HG02885 (cell line): ENCODE data around the gene CRISPLD2.

Source experiments
- ATAC-seq: cut with Tn5 transposase; IDR thresholded peaks from one replicate; pipeline ENCODE4 v1.9.1; 2021; ENCODE audit warnings: mild to moderate bottlenecking; ENCODE audit not compliant: unreplicated experiment, poor library complexity

The CRISPLD2 gene

DNA sequence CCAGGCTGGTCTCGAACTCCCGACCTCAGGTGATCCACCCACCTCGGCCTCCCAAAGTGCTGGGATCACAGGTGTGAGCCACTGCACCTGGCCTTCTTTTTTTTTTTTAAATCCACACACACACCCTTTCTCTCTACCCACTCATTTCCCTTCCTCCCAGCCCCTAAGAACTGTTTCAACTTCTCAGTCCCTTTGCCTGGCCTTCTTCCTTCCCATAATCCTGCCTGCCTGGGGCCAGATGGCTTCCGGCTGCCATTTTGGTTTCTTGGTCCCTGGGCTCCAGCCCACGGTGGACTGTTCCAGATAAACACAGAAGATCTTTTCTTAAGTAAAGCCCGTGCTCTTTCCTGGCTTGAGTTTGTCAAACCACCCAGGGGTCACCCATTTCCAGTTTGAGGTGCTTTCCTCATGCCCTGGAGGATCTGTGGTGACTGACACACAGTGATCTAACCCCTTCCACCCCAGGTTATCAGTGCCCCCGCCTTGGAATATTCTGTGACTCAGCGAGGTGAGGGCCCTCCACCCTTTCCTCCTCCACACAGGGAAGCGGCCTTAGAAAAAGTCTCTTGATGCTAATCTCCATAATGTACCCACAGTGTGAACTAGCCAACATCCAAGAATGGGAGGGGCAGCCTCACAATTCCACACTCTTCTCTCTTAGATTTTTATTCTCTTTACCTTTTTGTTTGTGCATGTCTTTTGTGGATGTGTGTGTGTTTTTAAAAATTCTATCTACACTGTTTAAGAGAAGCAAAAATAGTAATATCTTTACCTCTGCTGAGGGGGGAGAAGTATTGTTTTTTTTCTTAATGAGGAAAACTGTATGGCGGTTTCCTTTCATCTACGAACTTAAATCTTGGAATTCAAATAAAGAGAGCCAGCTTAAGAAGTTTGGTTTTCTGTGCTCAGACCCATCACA, 60.0 kb downstream of the CRISPLD2 start:
- ATAC-seq = no peak

DNA sequence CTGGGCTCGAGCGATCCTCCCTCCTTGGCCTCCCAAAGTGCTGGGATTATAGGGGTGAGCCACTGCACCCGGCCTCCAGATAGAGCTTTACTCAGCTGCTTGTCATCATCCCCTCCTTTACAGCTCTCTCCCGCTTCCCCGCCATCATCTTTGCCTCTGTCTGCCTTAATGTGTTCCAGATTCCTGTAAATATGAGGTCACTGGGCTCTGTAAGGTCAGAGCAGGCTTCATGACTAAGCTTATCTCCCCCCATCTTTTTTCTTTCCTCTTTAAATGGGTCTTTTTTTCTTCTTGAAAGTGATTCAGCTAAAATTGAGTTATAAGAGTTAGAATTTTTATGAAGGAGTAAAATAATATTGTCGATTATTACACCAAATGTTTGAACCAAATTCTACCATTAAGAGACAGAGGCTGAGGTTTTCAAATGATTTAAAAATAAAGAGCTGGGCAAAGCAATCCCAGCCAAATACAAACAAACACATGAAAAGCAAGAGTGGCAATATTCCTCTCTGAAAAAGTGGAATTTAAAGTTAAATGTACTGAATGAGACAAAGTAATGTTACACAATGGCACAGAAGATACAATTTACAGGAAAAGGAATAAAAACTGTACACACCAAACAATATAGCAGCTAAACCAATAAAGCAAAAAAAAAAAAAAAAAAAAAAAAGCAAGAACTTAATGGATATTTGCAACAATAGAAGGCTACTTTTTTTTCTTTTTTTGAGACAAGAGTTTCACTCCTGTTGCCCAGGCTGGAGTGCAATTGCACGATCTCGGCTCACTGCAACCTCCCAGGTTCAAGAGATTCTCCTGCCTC, 62.1 kb downstream of the CRISPLD2 start:
- no peak for ATAC-seq

DNA sequence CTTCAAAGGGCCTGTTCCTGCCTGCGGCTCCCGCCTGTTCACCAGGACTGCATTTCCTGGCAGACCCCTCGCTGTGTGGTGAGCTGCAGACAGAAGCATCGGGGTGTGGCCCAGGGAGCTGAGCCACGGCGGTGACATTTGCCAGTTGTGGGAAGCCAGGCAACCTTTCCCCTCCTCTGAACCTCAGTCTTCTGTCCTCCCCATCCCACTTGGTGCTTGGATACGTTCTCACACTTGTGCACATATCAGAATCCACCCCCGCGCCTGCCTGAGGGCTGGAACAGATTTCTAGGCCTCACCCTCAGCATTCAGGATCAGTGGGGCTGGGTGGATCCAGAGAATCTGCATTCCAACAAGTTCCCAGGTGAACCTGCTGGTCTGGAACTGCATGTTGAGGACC, 63.5 kb downstream of the CRISPLD2 start:
- ATAC-seq = no peak

- ATAC-seq = no peak
These were observed 64.4 kb downstream of the CRISPLD2 start for GRCh38 chr16:84884246-84884595.

DNA sequence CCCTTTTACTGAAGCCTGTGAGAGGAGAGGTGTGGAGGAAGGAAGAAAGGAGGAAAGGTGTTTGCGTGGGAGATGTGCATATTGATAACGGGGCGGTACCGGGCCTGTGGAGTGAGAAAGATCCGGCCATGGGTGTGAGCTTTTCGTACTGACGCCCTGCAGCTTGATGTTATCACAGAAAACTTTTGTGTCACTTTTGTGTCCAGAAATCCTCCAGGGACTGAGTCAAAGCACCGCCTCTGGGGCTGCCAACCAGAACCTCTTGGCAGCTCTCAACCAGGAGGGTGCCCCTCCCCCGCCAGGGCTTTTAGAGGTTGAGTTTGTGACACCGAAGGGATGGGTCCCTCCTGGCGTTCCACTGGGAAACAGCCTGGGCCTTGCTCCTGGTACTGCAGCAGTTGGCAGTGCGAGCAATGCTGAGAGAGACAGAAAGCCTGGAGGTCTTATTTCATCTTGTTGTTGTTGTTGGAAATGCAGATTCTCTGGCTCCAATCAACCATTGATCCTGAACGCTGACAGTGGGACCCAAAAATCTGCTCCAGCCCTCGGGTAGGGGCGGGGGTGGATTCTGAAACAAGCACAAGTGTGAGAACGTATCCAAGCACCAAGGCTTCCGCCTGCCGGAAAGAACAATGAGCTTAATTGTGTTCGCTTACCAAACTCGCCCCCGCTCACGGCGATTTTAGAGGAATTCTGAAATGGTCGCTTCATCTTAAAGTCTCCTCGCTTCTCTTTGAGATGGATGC, 65.0 kb downstream of the CRISPLD2 start:
- ATAC-seq = no peak

GRCh38 chr16:84885342-84885910, 65.6 kb downstream of the CRISPLD2 start:
- ATAC-seq = no peak

DNA sequence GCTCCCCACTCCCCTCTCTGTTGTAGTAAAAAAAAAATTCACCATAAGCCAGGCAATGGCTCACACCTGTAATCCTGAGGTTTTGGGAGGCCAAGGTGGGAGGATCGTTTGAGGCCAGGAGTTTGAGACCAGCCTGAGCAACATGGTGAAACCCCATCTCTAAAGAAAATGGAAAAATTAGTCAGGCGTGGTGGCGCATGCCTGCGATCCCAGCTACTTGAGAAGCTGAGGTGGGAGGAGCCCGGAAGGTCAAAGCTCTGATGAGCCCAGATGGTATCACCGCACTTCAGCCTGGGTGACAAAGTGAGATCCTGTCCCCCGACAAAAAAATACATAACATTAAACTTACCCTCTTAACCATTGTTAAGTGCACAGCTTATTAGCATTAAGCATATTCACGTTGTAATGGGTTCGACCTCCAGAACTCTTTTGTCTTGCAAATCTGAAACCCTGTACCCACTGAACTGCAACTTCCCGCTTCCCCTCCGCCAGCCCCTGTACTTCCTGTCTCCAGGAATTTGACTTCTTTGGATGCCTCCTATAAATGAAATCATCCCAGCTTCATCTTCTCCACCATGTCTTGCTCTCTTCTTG, 66.8 kb downstream of the CRISPLD2 start:
- no peak for ATAC-seq

DNA sequence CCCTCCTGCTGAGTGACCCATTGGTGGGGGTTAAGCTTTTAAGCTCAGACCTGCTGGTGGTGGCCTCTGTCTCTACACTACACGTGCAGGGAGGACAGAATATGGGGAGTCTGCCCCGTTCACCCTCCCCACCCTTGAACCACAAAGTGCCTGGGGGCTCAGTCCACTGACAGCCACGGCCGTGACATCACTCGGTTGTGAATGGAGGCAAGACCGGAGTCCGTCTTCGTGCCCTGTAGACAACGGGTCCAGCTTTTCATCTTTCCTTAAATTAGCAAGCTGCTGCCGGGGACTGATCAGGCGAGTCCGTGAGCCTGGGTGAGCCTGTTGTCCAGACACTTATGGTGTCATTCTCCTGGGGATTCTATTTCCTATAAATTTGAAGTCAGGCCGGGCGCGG, 67.4 kb downstream of the CRISPLD2 start:
- no peak for ATAC-seq

DNA sequence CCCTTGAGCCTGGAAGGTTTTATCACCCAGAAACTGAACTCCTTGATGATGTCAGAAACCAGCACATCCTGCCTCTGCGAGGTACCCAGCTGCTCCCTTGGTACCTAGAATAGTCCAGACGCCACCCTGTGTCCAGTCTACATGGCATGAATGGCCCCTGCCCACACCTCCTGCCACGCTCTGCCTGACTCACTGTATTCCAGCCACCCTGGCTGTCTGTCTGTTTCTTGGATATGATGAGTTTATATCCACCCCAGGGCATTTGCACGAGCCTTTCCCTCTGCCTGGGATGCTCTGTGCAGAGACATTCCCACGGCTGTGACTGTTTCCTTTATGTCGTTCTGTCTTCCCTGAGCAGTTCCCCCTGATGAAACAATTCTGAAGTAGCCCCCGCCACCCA, 68.7 kb downstream of the CRISPLD2 start:
- no peak for ATAC-seq

GRCh38 chr16:84889066-84889465, 69.3 kb downstream of the CRISPLD2 start:
- no peak for ATAC-seq

DNA sequence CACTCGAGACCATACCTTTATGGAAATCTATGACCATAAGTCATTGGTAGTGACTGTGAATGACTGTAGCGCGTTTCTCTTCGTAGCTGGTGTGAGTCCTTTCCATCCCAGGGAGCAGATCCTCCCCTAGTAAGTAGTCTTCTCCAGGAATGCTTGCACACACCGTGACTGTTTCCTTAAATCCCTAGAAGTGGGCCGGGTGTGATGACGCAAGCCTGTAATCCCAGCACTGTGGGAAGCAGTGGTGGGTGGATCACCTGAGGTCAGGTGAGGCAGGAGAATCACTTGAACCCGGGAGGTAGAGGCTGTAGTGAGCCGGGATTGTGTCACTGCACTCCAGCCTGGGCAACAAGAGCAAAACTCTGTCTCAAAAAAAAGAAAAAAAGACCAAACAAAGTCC, 70.6 kb downstream of the CRISPLD2 start:
- no peak for ATAC-seq

- ATAC-seq = no peak
These were observed 71.5 kb downstream of the CRISPLD2 start for GRCh38 chr16:84891149-84891795.

DNA sequence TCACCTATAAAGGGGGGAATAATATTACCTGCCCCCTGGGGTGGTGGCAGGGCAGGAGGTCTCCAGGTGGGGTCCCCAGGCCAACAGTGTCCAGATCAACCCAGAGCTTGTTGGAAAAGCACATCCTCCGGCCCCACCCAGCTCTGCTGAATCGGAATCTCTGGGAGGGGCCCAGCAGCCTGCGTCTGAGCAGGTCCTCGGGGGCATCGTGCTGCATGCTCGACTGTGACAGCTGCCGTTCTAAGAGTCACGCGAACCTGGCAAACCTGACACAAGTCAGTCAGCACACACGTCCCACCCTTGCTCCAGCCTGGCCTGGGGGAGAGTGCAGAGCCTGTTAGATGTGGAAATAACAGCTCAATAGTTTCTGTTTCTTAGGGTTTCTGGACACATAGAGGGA, 72.3 kb downstream of the CRISPLD2 start:
- ATAC-seq = no peak

GRCh38 chr16:84893467-84893848, 73.7 kb downstream of the CRISPLD2 start:
- no peak for ATAC-seq

DNA sequence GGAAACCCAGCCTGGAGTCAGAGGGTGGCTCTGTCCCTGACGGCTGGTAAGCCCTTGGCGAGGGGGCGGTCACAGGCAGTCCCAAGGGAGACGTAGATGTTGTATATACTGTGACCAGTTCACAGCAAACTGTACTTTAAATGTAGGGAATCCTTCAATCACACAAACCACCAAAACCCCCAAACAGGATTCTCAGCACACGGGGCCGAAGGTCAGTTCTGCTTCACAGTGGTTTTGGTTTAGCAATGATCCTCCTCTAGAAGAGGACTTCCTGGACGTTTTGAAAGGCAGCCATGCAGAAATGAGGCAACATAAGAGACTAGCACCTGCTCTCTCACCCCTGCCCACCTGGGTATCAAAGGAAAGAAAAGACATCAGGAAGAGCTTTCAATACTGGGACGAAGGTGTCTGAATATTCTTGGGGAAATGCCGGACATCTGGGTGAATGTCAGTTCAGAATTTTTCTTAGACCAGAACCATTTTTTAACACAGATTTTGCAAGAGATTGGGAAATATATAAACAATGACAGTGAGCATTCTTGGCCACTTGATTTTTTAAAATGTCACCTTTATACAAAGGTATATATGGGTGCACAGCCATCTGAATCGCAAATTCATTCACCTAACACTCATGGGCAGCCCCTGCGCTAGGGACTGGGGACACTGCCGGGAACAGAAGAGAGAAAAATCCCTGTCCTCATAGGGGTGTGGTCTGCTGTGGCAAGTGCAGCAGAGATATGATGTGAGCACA, 74.2 kb downstream of the CRISPLD2 start:
- no peak for ATAC-seq

- ATAC-seq = no peak
These were observed 75.2 kb downstream of the CRISPLD2 start for GRCh38 chr16:84895016-84895415.

GRCh38 chr16:84896847-84897246, 77.1 kb downstream of the CRISPLD2 start:
- ATAC-seq = no peak

DNA sequence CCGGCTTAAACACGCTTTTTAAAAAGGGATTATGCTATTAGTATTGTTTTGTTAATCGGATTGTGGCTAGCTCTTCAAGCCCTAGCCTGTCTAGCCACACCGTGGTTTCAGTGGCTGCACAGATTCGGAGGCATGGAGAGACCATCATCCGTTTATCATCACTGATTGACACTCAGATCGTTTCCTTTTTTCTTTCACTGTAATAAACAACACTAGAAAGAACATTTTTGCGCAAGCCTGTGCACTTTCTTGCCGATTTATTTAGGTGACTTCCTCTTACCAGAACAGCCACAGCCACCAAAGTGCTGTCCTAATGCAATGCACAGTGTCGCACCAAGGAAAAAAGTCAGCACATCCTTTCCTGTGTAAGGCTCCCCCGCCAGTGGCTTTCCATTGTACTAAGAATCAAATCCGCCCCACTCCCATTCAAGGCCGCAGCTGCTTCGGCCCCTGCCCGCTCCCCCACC, 78.2 kb downstream of the CRISPLD2 start:
- ATAC-seq = no peak

GRCh38 chr16:84898447-84898846, 78.7 kb downstream of the CRISPLD2 start:
- no peak for ATAC-seq
